ENCODE data around the gene PI4K2A. TPM values are rescaled to one million over a fixed set of nuclear protein-coding genes. Genes with fewer than 3 reads are reported as not detected.
"Not testable (repeated sequence)": the region's sequence is repeated elsewhere in the genome, so short reads cannot be mapped to it uniquely, and the experiment has no call there.

PI4K2A gene
- polyA plus RNA-seq, 1 donor: 37.4 TPM

DNA sequence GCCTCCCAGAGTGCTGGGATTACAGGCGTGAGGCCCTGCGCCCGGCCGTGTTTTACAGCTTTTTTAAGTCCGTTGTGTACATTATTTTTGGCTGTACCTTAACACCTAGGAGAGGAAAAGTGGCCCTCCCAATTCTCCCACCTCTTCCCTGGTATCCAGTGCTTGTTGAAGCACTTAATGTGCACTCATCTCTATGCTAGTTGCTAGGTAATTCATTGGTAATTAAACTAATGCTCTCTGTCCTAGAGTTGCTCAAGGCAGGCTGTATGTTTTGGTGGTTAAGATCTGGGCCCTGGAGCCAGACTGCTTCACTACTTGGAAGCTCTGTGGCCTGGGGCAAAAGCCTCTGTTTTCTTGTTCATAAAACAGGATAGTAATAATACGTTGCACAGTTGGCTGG is 27.0 kb downstream of the PI4K2A start:
- H3K9me3 ChIP-seq (ENCODE audit: control insufficient read depth, low read depth, low read length): no peaks in the 10 kb centered on the region
- DNase-seq: peak in 1 of 2 donors; percentile 55
- no CpG with 5 or more reads among the region's 6 CpGs for WGBS (ENCODE audit: insufficient coverage, low lambda C conversion rate)
- H3K27ac ChIP-seq (ENCODE audit: low read length): peak overlapping the region; percentile 65
- H3K4me3 ChIP-seq (ENCODE audit: low read length): no peak overlapping the region
- no peaks in the 10 kb centered on the region for H3K27me3 ChIP-seq (ENCODE audit: control insufficient read depth, insufficient read depth, low read length)
- H3K4me1 ChIP-seq (ENCODE audit: control insufficient read depth, insufficient read depth, low read length): peaks cover 59% of the 10 kb centered on the region
- H3K36me3 ChIP-seq (ENCODE audit: control insufficient read depth, insufficient read depth, low read length): peaks cover 38% of the 10 kb centered on the region

DNA sequence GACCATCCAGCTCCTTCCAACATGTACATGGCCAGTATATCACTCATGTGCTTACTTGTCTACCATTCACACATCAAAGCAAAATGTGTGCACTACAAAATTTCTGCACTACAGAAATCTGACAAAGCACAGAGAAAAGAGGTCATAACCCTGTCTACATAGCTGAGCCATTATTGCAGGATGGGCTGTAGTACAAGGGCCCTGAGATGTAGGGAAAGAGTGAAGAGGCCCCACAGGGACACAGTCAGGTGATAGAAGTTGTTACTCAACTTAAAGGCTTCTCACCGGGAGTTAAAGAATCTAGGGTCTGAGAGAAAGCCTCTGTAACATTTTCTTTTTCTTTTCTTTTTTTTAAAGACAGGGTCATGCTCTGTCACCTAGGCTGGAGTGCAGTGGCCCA is 29.1 kb downstream of the PI4K2A start:
- Histone ChIP-seq H3K4me3 (ENCODE audit: low read length) (no peak overlapping the region), H3K4me1 (ENCODE audit: control insufficient read depth, insufficient read depth, low read length) (peaks cover 44% of the 10 kb centered on the region), H3K27me3 (ENCODE audit: control insufficient read depth, insufficient read depth, low read length) (no peaks in the 10 kb centered on the region), H3K36me3 (ENCODE audit: control insufficient read depth, insufficient read depth, low read length) (peaks cover 52% of the 10 kb centered on the region), H3K27ac (ENCODE audit: low read length) (peak overlapping the region; percentile 72), H3K9me3 (ENCODE audit: control insufficient read depth, low read depth, low read length) (no peaks in the 10 kb centered on the region)
- no CpG with 5 or more reads among the region's 1 CpG for WGBS (ENCODE audit: insufficient coverage, low lambda C conversion rate)
- peak; percentile 76 to 89 for DNase-seq

DNA sequence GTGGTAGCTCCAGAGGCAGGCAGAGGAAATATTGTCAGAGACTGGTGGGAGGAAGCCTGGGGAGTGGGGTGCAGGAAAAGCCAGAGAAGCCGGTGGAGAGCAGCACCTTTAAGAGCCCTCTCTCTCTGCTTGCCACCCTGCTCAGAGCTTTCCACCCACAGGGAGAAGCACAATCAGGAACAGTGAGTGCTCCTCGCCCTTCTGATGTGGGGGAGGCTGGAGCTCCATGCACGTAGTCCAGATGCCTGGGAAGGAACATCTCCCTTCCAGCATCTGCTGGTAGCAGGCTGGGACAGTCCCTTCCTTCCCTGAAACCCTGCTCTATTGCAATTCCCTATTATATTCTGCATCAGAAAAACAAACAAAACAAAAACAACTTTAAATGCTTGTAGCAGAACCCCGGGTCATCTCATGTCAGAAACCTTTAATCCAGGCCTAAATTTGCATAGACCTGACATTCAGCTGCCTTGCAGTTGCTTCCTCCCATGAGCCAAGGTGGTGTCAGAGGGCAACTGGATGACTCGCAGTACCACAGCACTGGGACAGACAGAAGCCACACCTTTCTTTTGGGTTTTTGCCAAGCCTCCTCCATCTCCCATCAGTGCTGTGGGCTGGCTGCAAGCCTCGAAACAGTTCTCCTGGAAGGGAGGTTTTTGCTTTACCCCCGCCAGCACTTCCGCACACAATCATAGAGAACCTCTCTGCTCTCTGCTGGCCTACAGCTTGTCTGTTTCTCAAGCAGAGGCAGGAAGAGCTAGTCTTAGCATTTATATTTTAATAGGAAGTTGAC is 33.5 kb downstream of the PI4K2A start:
- Histone ChIP-seq H3K9me3 (ENCODE audit: control insufficient read depth, low read depth, low read length) (no peaks in the 10 kb centered on the region), H3K36me3 (ENCODE audit: control insufficient read depth, insufficient read depth, low read length) (peaks cover 65% of the 10 kb centered on the region), H3K27me3 (ENCODE audit: control insufficient read depth, insufficient read depth, low read length) (no peaks in the 10 kb centered on the region), H3K27ac (ENCODE audit: low read length) (no peak overlapping the region), H3K4me1 (ENCODE audit: control insufficient read depth, insufficient read depth, low read length) (peaks cover 27% of the 10 kb centered on the region), H3K4me3 (ENCODE audit: low read length) (no peak overlapping the region)
- no peak for DNase-seq
- WGBS (ENCODE audit: insufficient coverage, low lambda C conversion rate): no CpG with 5 or more reads among the region's 8 CpGs

DNA sequence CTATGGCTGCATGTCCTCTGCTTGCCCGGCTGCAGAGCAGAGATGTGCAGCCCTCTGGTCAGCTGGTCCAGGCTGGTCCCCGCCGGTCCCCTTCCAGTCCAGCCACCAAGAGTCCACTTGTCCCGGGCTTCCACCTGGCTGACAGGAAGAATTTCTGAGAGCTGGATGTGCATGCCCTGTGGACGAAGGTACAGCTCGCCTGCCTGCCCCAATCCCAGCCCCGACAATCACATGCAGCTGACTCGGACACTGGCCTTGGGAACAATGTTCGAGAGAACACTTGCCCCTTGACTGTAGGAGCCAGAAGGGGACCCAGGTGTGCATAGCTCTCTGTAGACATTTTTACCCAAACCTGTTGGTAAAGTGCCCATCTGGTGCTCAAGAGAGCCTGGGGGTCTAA is 34.8 kb downstream of the PI4K2A start:
- H3K27me3 ChIP-seq (ENCODE audit: control insufficient read depth, insufficient read depth, low read length): no peaks in the 10 kb centered on the region
- peaks cover 73% of the 10 kb centered on the region for H3K36me3 ChIP-seq (ENCODE audit: control insufficient read depth, insufficient read depth, low read length)
- DNase-seq: peak; percentile 33 to 46
- no peak overlapping the region for H3K4me3 ChIP-seq (ENCODE audit: low read length)
- H3K4me1 ChIP-seq (ENCODE audit: control insufficient read depth, insufficient read depth, low read length): peaks cover 21% of the 10 kb centered on the region
- H3K27ac ChIP-seq (ENCODE audit: low read length): peak overlapping the region; percentile 74
- WGBS (ENCODE audit: insufficient coverage, low lambda C conversion rate): no CpG with 5 or more reads among the region's 9 CpGs
- H3K9me3 ChIP-seq (ENCODE audit: control insufficient read depth, low read depth, low read length): no peaks in the 10 kb centered on the region

DNA sequence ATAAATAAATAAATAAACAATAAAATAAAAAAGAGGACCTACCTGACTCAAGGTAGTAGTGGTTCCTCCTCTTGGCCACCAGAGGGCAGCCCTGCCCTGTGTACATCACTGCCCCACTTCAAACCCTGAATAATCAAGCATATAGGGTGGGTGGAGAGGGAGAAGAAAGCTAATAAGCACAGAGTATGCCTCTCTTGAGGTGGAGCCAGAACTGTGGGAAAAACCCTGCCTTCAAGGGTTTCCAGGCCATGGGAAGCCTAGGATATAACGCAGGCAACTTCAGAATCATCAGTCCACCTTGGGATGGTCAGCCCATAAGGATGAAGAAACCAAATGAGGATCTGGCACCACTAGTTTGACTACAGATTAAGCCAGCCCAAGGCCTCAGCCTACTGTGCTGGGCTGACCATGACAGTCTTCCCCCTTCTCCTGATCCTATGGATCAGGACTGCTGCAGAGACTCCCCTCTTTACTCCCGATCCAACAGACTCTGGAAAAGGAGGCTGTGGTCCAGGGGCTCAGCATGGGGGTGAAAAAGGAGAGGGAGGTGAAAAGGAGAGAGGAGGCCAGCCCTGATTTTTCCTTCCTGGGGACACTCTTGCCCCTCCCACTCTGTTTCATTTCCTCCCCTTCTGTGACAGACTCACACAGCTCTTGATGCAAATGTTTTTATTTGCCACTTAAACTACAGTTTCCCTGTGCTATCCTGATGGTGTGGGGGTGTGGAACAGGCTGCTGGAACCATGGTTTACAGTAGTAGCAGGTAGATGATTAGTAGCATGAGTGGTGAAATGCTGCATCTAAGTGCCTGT is 36.5 kb downstream of the PI4K2A start:
- Histone ChIP-seq H3K9me3 (ENCODE audit: control insufficient read depth, low read depth, low read length) (no peaks in the 10 kb centered on the region), H3K27me3 (ENCODE audit: control insufficient read depth, insufficient read depth, low read length) (no peaks in the 10 kb centered on the region), H3K27ac (ENCODE audit: low read length) (peak overlapping the region; percentile 74), H3K4me1 (ENCODE audit: control insufficient read depth, insufficient read depth, low read length) (peaks cover 20% of the 10 kb centered on the region), H3K36me3 (ENCODE audit: control insufficient read depth, insufficient read depth, low read length) (peaks cover 65% of the 10 kb centered on the region), H3K4me3 (ENCODE audit: low read length) (no peak overlapping the region)
- WGBS (ENCODE audit: insufficient coverage, low lambda C conversion rate): no CpG with 5 or more reads among the region's 2 CpGs
- peak; percentile 52 to 58 for DNase-seq

DNA sequence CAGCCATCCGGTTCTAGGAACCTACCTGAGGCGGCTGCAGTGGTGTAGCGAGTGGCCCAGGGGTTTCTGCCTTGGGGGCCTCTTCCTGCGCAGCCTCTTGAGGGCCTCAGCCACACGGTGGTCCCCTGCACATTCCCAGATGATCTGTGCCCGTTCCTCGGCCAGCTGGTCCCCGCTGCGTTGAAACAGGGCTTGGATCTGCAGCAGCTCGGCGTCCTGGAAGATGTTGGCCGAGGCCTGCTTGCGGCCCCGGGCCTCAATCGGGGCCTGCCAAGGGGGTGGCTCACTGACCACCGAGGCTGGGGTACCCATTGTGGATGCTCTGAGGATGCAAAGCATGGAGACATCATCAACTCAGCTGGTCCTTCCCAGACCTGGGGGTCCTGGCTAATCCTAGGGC is 39.1 kb downstream of the PI4K2A start:
- Histone ChIP-seq H3K4me3 (ENCODE audit: low read length) (no peak overlapping the region), H3K27ac (ENCODE audit: low read length) (no peak overlapping the region), H3K27me3 (ENCODE audit: control insufficient read depth, insufficient read depth, low read length) (no peaks in the 10 kb centered on the region), H3K4me1 (ENCODE audit: control insufficient read depth, insufficient read depth, low read length) (peaks cover 37% of the 10 kb centered on the region), H3K9me3 (ENCODE audit: control insufficient read depth, low read depth, low read length) (no peaks in the 10 kb centered on the region), H3K36me3 (ENCODE audit: control insufficient read depth, insufficient read depth, low read length) (peaks cover 47% of the 10 kb centered on the region)
- DNase-seq: no peak
- no CpG with 5 or more reads among the region's 16 CpGs for WGBS (ENCODE audit: insufficient coverage, low lambda C conversion rate)

DNA sequence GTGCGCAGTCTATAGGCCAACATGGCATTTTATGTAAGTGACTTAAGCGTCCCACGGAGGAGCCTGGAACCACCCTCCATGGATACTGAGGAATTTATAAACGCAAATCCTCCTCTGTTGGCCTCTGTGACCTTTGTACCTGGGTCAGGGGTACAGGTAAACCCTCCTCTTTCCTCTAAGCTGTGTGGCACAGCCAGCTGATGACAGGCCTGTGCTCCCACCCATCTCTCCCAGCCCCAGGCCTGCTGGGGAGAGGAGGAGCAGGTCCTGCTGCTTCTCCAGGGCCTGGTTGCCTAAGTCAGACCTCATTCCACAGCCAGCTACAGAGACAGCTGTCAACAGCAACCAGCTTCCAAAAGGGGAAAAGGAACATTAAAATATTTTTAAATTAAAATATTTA is 41.6 kb downstream of the PI4K2A start:
- Histone ChIP-seq H3K36me3 (ENCODE audit: control insufficient read depth, insufficient read depth, low read length) (peaks cover 27% of the 10 kb centered on the region), H3K27ac (ENCODE audit: low read length) (peak overlapping the region; percentile 99), H3K4me1 (ENCODE audit: control insufficient read depth, insufficient read depth, low read length) (peaks cover 20% of the 10 kb centered on the region), H3K4me3 (ENCODE audit: low read length) (peak overlapping the region; percentile 98), H3K9me3 (ENCODE audit: control insufficient read depth, low read depth, low read length) (no peaks in the 10 kb centered on the region), H3K27me3 (ENCODE audit: control insufficient read depth, insufficient read depth, low read length) (no peaks in the 10 kb centered on the region)
- peak; percentile 62 to 81 for DNase-seq
- WGBS (ENCODE audit: insufficient coverage, low lambda C conversion rate): no CpG with 5 or more reads among the region's 4 CpGs

DNA sequence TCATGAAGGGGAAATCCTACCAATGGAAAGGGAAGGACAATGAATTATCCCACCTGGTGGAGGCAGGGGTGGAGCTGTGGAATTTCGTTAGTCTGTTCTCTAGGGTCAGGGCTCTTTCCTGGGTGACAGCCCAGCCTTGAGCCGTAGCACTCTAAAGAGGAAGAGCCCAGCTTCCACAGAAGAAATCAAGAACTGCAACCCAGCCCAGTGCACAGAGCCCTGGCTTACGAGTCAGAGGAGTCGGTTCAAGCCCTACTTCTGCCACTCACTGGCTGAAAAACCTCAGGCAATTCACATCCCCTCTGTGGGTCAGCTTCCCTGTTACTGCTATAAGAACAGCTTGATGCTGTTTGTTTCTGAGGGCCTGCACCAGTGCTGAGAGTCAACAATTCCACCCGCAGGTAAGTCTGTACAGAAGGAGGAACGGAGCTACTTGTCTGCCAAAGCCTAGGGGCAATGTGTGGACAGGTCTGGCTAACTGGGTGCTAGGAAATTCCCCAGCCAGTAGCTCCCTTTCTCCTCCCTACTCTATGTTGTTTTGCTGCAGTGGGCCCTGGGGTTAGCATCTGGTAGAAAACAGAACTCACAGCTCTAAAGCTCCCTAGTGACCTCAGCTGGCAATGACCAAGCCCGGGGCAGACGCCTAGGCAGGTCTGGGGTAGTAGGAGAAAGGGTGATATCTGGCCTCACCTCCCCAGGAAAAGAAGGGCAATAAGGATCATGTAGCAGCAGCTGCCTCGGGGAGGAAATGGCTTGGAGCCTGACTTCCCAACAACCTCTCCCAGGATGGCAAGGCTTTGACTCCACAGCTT is 43.3 kb downstream of the PI4K2A start:
- no CpG with 5 or more reads among the region's 9 CpGs for whole genome bisulfite sequencing (ENCODE audit: insufficient coverage, low lambda C conversion rate)
- DNase-seq: peak in 1 of 2 donors; percentile 68
- H3K27me3 ChIP-seq (ENCODE audit: control insufficient read depth, insufficient read depth, low read length): no peaks in the 10 kb centered on the region
- H3K4me3 ChIP-seq (ENCODE audit: low read length): peak overlapping the region; percentile 98
- peaks cover 2% of the 10 kb centered on the region for H3K9me3 ChIP-seq (ENCODE audit: control insufficient read depth, low read depth, low read length)
- peaks cover 31% of the 10 kb centered on the region for H3K4me1 ChIP-seq (ENCODE audit: control insufficient read depth, insufficient read depth, low read length)
- H3K27ac ChIP-seq (ENCODE audit: low read length): peak overlapping the region; percentile 99
- peaks cover 11% of the 10 kb centered on the region for H3K36me3 ChIP-seq (ENCODE audit: control insufficient read depth, insufficient read depth, low read length)

DNA sequence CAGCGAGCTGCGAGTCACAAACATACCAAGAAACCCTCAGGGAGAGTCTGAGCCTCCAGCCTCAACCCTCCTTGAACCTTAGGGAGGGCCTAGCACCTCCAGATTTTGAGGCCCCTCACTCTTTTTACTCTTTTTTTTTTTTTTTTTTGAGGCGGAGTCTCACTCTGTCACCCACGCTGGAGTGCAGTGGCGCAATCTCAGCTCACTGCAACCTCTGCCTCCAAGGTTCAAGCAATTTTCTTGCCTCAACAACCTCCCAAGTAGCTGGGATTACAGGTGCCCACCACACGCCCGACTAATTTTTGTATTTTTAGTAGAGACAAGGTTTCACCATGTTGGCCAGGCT is 43.9 kb downstream of the PI4K2A start:
- WGBS (ENCODE audit: insufficient coverage, low lambda C conversion rate): no CpG with 5 or more reads among the region's 7 CpGs
- H3K27me3 ChIP-seq (ENCODE audit: control insufficient read depth, insufficient read depth, low read length); H3K9me3 ChIP-seq (ENCODE audit: control insufficient read depth, low read depth, low read length); H3K36me3 ChIP-seq (ENCODE audit: control insufficient read depth, insufficient read depth, low read length); DNase-seq: not testable (repeated sequence)
- Histone ChIP-seq H3K4me3 (ENCODE audit: low read length) (peak overlapping the region; percentile 98), H3K4me1 (ENCODE audit: control insufficient read depth, insufficient read depth, low read length) (peaks cover 31% of the 10 kb centered on the region), H3K27ac (ENCODE audit: low read length) (peak overlapping the region; percentile 99)

DNA sequence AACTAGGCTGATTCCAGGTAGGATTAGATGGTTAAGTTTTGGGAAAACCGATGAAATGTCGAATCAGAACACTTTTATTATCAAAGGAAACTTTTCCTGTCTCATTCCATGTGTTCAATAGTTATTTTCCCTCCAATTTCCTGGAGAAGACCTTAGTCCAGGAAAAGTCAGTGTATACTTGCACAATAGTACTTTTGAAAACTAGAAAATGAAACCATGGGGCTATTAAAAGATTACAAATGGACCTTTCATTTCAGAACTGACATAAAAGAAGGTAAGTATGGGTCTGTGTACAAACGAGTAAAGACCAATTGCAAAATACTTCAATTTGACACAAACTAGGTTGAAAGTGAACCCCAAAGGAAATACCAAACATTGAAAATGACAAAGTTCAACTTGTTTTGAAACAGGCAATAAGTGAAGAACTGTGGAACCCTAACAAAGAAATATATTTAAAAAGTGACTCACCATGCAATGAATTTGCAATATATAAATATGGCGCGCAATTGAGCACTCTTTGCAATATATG is 44.5 kb downstream of the PI4K2A start:
- Histone ChIP-seq H3K4me3 (ENCODE audit: low read length) (peak overlapping the region; percentile 98), H3K36me3 (ENCODE audit: control insufficient read depth, insufficient read depth, low read length) (peaks cover 3% of the 10 kb centered on the region), H3K27ac (ENCODE audit: low read length) (peak overlapping the region; percentile 99), H3K9me3 (ENCODE audit: control insufficient read depth, low read depth, low read length) (peaks cover 2% of the 10 kb centered on the region), H3K27me3 (ENCODE audit: control insufficient read depth, insufficient read depth, low read length) (no peaks in the 10 kb centered on the region), H3K4me1 (ENCODE audit: control insufficient read depth, insufficient read depth, low read length) (peaks cover 31% of the 10 kb centered on the region)
- peak; percentile 29 to 75 for DNase-seq
- 66% methylated on average over 2 of the region's 5 CpGs for WGBS (ENCODE audit: insufficient coverage, low lambda C conversion rate)

All from large intestine (tissue), 3 donors.